Tibial nerve (tissue), 4 donors: ENCODE data around the gene AQP3. TPM values are rescaled to one million over a fixed set of nuclear protein-coding genes. Genes with fewer than 3 reads are reported as not detected.
"Not testable (repeated sequence)": the region's sequence is repeated elsewhere in the genome, so short reads cannot be mapped to it uniquely, and the experiment has no call there.

Experiments
- DNase-seq, 2 donors: peaks; one replicate each; pipeline ENCODE4 v3.0.0-alpha.2; 2019; ENCODE audit warnings: low spot score in 2 of 2
- H3K27ac ChIP-seq, 4 donors: fragments of 200-600 bp; sonication (generic) in 3 of 4; one replicate each; pipeline ENCODE4 v1.5.1; 2017 to 2019; ENCODE audit warnings: mild to moderate bottlenecking in 1 of 4
- H3K27me3 ChIP-seq, 2 donors: fragments of 200-600 bp; sonication (generic) in 1 of 2; one replicate each; pipeline versions ENCODE4 v1.5.1 to v1.6.0; 2017 to 2019
- H3K36me3 ChIP-seq, 3 donors: fragments of 200-600 bp; sonication (generic); one replicate each; pipeline ENCODE4 v1.5.1; 2018 to 2019
- H3K4me1 ChIP-seq, 4 donors: fragments of 200-600 bp; sonication (generic) in 3 of 4; one replicate each; pipeline ENCODE4 v1.5.1; 2017 to 2019
- H3K4me3 ChIP-seq, 4 donors: fragments of 200-600 bp; sonication (generic) in 3 of 4; one replicate each; pipeline ENCODE4 v1.5.1; 2017 to 2019; ENCODE audit warnings: mild to moderate bottlenecking in 1 of 4, moderate library complexity in 1 of 4
- H3K9me3 ChIP-seq, 4 donors: fragments of 200-600 bp; sonication (generic) in 3 of 4; one replicate each; pipeline ENCODE4 v1.5.1; 2017 to 2019
- CTCF ChIP-seq, 5 experiments: fragments of 200-600 bp in 3 of 5; fragments of 450-650 bp in 2 of 5; sonication (generic) in 3 of 5; IDR thresholded peaks; one replicate each; pipeline ENCODE4 v1.5.1; 2016 to 2019; ENCODE audit warnings: antibody characterized with exemption in 5 of 5, mild to moderate bottlenecking in 3 of 5, moderate library complexity in 2 of 5
- EP300 ChIP-seq, 2 donors: sonication (generic); formaldehyde crosslinking; IDR thresholded peaks; one replicate each; pipeline ENCODE4 v1.6.1; 2017; ENCODE audit warnings: antibody characterized with exemption in 2 of 2, mild to moderate bottlenecking in 1 of 2
- POLR2A ChIP-seq, 2 donors: fragments of 450-650 bp; IDR thresholded peaks; one replicate each; pipeline ENCODE4 v1.6.1; 2017; ENCODE audit warnings: antibody characterized with exemption in 2 of 2, mild to moderate bottlenecking in 2 of 2, moderate library complexity in 2 of 2
- WGBS, 2 donors: methylation state at CpG; one replicate each; pipeline ENCODE4 v1.1.5; 2018; 5-methylcytosine and 5-hydroxymethylcytosine counted together
- total RNA-seq, 4 donors: library from RNA; depleted of rRNA; stranded (reverse); fragments of >200 nt; gene quantifications; one replicate each; pipeline ENCODE4 v1.1.0, GENCODE V29; 2016

AQP3 gene
- 100 to 1,000 TPM in 2 of 4 donors, 10 to 100 TPM in 2; 41.1 to 200 (median 96.8) TPM for total RNA-seq

GRCh38 chr9:33446946-33447798 is at the start of gene AQP3:
Gene AQP3, minus strand, starts transcription at chr9:33447593. Its CDS starts 63 bp downstream, at chr9:33447530.
- peaks cover 0 to 5% of the 10 kb centered on the region in 2 donors for H3K27me3 ChIP-seq
- 3 to 4% methylated on average over 21 to 29 of the region's 50 CpGs for whole genome bisulfite sequencing, 2 donors
- peak within 1 kb of the TSS in 3 of 4 donors; percentile 49 to 75 (median 58) for H3K27ac ChIP-seq
- DNase-seq = peak; percentile 18 to 35
- TF ChIP-seq CTCF (IDR thresholded peaks at IDR 0.05) (peak in 3 of 5 experiments; percentile 31 to 54 (median 31)), EP300 (IDR thresholded peaks at IDR 0.05) (no peak)
- no peaks in the 10 kb centered on the region for H3K9me3 ChIP-seq
- peak within 1 kb of the TSS; percentile 28 to 67 (median 55) for H3K4me3 ChIP-seq
- peaks cover 0 to 14% (median 0%) of the 10 kb centered on the region in 3 donors for H3K36me3 ChIP-seq
- H3K4me1 ChIP-seq = peaks cover 0 to 22% (median 11%) of the 10 kb centered on the region in 4 donors

- H3K4me1 ChIP-seq, DNase-seq, H3K4me3 ChIP-seq, H3K9me3 ChIP-seq, H3K27me3 ChIP-seq, H3K36me3 ChIP-seq, H3K27ac ChIP-seq: not testable (repeated sequence)
- WGBS, 2 donors = 48 to 50% methylated on average over 2 of the region's 2 CpGs
These were observed 46.4 kb upstream of the AQP3 start for GRCh38 chr9:33493819-33494218.

- 77 to 89% methylated on average over 2 of the region's 2 CpGs for WGBS, 2 donors
- no peak overlapping the region for H3K27ac ChIP-seq
- H3K4me3 ChIP-seq = no peak overlapping the region
- TF ChIP-seq CTCF (IDR thresholded peaks at IDR 0.05) (no peak), EP300 (IDR thresholded peaks at IDR 0.05) (no peak), POLR2A (IDR thresholded peaks at IDR 0.05) (no peak)
- no peaks in the 10 kb centered on the region for H3K27me3 ChIP-seq
- no peak for DNase-seq
- no peaks in the 10 kb centered on the region for H3K36me3 ChIP-seq
- H3K9me3 ChIP-seq = no peaks in the 10 kb centered on the region
- H3K4me1 ChIP-seq = no peaks in the 10 kb centered on the region
These were observed 41.7 kb upstream of the AQP3 start for GRCh38 chr9:33489066-33489465.

GRCh38 chr9:33485312-33485711 is 37.9 kb upstream of the AQP3 start:
- not testable (repeated sequence) for H3K4me3 ChIP-seq, H3K4me1 ChIP-seq, H3K27me3 ChIP-seq, H3K27ac ChIP-seq, H3K36me3 ChIP-seq, DNase-seq, H3K9me3 ChIP-seq

GRCh38 chr9:33480976-33481375 is 33.6 kb upstream of the AQP3 start:
- no peak overlapping the region for H3K4me3 ChIP-seq
- H3K4me1 ChIP-seq = no peaks in the 10 kb centered on the region
- WGBS, 2 donors = 92 to 98% methylated on average over 6 of the region's 6 CpGs
- H3K27me3 ChIP-seq = no peaks in the 10 kb centered on the region
- no peaks in the 10 kb centered on the region for H3K9me3 ChIP-seq
- DNase-seq = no peak
- peaks cover 0 to 22% (median 0%) of the 10 kb centered on the region in 3 donors for H3K36me3 ChIP-seq
- H3K27ac ChIP-seq = no peak overlapping the region
- no peak for TF ChIP-seq POLR2A (IDR thresholded peaks at IDR 0.05)
- no peak for TF ChIP-seq CTCF (IDR thresholded peaks at IDR 0.05)

- H3K27ac ChIP-seq = no peak overlapping the region
- peaks cover 0 to 22% (median 0%) of the 10 kb centered on the region in 3 donors for H3K36me3 ChIP-seq
- no peak for DNase-seq
- WGBS, 2 donors = 49 to 58% methylated on average over 2 of the region's 2 CpGs
- no peaks in the 10 kb centered on the region for H3K9me3 ChIP-seq
- no peak for TF ChIP-seq POLR2A (IDR thresholded peaks at IDR 0.05)
- no peak for TF ChIP-seq CTCF (IDR thresholded peaks at IDR 0.05)
- TF ChIP-seq EP300 (IDR thresholded peaks at IDR 0.05) = no peak
- H3K4me3 ChIP-seq = no peak overlapping the region
- no peaks in the 10 kb centered on the region for H3K27me3 ChIP-seq
- H3K4me1 ChIP-seq = no peaks in the 10 kb centered on the region
These were observed 32.7 kb upstream of the AQP3 start for GRCh38 chr9:33480106-33480505.
